IPS-NIHi11 (cell line): ENCODE measurements around the gene EPN2.

Source experiments
- DNase-seq: peaks from one replicate; pipeline ENCODE4 v3.0.0; 2012; ENCODE audit warnings: mixed read lengths, low spot score

EPN2 gene

DNA sequence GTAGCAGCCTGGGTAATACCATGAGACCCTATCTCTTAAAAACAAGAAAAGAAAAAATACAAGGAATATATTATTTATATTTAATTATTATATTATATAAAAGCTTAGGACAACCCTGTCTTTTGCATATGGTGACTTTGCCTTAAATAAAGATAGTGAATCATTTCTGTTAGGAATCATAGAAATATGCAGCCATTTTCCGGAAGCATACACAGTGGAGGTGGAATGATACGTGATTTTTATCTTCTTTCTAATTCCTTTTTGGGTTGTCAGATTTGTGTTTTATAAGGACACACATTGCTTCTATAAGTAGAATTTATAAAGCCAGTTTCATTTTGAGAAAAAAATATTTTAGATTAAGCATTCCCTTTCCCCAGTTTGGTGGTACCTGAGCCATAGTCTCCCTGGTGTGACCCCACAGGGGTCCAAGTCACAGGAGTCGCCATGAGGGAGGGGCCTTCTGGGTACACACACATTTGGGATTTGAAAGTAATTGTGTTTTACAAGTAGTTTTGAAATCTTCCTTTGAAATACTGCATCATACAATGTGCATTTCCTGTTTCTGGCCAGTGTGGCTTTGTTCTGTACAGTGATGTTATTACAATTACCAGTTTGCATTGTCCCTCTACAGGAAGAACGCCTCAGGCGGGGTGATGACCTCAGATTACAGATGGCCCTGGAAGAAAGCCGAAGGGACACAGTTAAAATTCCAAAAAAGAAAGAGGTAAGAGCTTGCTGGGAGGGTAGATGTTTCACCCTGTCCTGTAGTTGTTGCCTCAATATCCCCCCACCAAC lies 74.5 kb downstream of the EPN2 start:
- DNase-seq = no peak

DNA sequence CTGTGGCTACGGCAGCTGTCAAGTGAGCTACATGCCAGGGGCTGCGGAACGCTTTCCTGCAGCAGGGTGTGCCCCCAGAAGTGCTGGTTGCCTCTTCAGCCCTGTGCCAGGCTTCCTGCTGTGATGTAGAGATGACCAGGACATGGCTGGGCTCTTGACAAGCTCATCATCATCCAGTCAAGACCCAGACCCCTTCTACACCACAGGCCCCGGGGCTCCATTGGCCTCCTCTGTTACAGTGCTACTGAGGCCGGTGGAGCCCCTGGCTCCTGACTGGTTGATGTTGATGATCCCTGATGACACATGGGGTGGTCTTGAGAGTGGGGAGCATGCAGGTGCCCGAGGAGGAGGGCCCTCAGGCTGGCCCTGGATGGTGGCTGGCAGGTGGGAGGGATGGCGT lies 75.2 kb downstream of the EPN2 start:
- DNase-seq = no peak

DNA sequence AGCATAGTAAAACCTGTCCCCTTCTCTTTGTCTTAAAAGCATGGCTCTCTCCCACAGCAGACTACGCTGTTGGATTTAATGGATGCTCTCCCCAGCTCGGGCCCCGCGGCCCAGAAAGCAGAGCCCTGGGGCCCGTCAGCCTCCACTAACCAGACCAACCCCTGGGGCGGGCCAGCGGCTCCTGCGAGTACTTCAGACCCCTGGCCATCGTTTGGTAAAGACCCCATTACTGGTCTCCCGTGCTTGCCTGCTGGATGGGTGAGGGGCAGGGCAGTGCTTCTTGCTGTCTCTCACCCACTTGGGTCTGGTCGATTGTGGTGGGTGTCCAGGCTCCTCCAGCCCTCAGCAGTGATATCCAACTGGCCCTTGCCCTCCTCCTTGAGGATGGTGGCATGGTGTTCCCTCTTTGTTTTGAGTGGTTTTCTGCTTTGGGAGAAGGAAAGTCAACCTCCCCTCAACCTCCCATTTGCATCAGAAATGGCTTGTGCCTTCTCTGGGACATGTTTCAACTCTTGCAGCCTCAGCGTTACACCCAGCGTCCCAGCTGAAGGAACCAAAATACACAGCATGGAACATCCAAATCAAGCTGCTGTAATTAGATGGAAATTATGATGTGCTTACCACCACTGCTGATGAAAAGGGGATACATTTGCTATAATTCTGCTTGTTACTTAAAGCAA lies 76.0 kb downstream of the EPN2 start:
- DNase-seq = no peak

DNA sequence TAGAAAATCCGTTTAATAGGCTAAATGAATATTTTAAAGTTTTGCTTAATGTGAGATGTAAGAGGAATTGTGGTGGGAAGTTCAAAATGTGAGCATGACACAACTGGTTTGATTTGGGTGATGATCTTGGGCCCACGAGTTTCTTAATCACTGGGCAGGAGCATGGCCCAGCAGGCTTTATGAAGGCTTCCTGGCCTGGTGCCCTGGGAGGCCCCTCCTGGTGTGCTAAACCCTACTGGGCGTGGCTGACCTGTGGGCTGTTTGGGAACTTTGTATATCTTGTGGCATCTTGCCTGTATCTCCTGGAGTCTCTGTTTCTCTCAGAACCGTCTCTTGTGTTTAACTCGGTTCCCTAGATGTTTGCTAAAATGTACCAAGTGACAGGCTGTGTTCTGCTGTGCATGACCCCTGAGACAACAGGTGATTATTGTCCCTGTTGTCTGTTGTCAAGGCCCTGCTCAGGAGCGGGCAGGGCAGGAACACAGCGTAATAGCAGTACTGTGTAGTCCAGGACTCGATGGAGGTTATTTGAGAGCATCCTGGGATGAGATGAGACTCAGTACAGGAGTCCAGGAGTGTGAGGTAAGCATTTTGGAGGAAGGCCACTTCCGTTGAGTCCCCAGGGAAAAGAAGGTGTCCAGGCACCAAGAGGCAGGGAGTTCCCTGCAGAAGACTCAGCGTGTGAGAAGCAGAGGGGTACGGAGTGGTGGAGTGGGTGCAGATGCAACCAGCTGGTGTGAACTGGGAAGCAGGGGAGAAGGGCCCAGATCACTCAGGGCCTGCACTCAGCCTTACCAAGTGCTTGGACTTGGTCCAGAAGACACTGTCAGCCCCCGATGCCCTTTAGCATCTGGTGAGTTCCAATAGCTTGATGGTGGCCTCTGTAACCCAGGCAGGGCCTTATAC lies 76.8 kb downstream of the EPN2 start:
- DNase-seq = no peak

DNA sequence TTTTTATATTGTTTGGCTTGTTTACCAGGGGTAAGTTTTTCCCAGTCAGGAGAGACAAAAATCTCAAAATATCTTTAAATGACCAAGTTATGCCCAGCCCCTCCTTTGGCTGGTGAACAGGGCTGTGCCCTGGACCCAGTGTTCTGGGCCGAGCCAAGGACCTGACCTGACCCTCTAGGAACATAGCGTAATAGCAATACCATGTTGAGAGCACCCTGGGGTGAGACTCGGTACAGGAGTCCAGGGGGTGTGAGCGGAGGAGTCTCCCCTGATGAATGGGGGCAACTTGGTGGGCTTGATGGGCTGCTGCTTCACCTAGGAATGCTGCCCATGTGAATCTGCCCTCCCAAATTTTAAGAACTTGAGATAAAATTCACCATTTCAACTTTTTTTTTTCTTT lies 77.9 kb downstream of the EPN2 start:
- no peak for DNase-seq

DNA sequence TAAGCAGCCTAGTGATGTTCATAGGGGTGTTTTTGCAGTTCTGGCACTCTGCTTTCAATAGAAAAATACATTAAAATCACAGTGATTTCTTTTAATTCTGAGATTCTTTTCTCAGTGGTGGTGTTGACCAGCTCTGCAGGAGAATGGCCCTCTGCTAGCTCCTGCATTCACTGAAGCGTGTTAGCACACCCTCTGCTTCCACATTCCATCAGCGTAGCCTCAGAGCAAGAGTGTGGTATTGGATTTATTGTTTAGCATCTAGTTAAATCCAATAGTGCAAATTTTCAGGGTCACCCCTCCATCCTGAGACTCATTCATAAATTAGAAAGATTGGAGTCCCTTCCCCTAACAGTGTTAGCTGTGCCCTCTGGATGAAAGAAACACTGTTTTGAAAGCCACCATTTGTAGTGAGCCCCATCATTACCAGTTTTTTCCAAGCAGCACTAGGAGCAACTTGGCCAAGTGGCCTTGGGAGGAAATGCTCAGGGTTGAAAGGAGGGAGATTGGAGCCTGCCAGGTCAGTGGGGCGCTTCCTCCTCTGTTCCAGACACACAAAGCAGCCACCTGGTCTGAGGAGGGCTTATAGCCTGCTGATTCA lies 79.7 kb downstream of the EPN2 start:
- DNase-seq = no peak

DNA sequence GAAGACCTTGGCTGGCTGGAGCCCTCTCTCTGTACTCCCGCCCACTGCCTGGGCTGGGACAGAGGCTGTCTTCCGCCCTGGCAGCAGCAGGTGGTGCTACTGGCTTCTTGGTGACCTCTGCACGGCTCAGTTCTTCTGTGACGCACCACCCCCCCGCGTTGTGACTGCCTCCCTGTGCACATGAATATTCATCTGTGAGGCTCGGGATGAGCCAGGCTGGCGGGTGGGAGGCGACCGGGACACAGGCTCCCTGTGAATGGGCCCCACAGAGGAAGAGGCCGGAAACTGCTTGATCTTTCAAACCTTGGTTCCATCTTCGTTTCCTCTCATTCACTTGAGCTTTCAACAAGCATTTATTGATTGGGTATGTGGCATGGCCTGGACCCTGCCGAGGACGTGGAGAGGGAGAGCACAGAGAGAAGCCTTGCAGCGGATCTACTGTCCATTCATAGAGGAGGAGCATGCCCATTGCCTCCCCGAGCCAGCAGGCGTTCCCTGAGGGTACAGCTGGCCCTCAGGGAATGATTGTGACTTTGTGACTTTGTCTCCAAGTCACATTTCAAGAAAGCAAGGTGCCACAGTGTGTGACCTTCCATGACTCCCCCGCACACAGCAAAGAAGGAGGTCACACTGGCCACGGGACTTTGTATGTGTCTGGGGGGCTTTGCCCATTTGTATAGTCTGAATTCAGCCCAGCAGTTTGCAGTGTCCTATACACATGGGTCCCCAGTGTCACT lies 80.4 kb downstream of the EPN2 start:
- peak; percentile 88 for DNase-seq

DNA sequence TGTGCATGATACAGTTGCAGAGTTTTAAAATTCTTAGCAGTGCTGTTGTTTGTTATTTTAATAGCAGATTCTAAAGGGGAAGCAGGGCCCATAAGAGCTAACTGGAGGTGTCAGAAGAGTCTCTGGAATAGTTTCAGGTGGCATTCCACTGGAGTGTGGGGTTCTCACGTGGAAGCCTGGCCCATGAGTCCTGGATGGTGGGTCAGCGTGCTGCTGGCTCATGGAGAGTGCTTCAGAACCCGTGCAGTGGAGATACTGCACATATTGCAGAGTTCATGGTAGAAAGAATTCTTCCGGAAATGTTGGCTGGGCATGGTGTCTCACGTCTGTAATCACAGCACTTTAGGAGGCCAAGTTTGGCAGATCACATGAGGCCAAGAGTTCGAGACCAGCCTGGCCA lies 81.4 kb downstream of the EPN2 start:
- DNase-seq = no peak

DNA sequence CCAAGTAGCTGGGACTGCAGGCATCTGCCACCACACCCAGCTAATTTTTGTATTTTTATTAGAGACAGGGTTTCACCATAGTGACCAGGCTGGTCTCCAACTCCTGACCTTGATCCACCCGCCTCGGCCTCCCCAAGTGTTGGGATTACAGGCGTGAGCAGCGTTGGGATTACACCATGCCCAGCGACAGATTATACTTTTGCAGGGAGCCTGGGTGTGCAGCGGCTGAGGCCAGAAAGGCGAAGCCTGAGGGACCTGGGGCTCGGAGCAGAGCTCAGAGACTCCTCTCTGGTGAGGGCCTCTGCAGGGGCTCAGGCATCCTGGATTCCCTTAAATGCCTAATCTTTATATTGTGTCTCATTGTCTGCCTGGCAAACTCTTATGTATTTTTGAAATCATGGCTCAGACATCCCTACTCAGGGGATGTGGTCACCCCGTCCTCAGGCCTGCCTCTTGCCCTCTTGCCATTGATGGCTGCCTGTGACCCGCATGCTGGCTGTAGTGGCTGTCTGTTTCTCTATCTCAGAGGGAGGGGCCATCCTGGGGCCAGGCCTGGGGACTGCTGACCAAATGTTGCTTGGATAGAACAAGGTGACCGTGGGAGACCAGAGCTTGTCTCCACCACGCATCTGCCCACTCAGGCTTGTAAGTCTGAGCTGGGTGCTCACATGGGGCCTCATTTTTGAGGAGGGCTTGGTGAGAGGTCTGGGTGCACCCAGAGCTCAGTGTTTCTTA lies 82.8 kb downstream of the EPN2 start:
- DNase-seq = no peak

DNA sequence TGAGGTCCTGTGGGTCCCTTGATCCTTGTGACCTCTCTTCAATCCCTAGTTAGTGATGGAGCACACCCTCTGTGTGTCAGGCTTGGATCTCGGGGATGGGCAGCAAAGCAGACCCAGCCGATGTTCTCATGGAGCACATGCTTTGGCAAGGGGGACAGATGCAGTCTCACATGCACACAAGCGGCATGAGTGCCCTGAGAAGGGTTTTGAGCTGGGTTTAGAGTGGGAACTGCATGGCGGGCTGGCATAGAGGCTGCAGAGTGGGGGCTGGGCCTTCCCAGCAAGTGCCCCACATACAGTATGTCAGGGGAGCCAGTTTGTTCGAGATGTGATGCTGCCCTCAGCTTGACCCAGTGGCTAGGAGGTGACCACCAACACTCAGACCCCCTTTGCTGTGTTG lies 83.7 kb downstream of the EPN2 start:
- DNase-seq = no peak

DNA sequence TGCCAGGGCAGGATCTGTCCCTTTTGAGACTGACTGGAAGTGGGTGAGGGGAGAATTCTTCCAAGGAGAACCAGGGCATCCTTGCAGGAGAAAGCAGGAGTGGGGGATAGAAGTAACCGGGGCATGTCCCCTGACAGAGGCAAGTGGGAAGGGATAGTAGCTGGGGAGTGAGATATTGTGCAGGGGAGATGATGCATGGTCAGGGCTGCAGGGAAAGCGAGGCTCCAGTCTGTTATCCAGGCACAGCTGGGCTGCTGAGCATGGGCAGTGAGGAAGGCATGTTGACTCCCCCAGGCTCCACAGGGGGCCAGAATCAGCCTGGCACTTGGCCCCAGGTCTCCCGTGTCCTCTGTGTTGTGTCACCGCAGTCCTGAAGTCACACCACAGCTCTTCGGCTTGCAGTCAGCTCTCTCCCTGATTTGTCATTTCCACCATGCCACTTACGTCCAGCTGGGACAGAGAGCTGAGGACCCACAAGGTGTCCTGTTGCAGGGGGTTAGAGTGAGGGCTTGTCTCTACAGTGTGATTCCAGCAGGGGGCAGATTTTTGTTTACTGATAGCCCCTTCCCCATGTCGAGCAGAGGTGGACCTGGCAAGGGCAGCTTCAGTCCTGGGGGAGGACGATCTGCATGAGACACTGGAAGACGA lies 84.4 kb downstream of the EPN2 start:
- no peak for DNase-seq

DNA sequence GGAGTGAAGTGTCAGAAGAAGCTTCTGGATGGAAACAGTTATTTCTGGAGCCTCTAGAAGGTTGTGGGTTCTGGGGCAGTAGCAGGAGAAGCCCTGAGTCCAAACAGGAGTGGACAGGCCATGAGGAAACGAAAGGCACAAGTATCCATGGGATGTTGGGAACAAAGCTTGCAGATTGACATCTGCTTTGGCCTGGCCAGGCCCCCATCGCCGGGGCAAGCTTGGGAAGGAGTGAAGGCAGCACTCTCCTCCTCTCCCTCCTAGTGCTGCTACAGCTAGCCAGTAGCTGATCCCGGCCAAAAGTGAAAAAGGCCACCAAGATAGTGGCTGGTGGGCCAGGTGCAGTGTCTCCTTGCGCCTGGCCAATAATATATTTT lies 85.0 kb downstream of the EPN2 start:
- DNase-seq = no peak

DNA sequence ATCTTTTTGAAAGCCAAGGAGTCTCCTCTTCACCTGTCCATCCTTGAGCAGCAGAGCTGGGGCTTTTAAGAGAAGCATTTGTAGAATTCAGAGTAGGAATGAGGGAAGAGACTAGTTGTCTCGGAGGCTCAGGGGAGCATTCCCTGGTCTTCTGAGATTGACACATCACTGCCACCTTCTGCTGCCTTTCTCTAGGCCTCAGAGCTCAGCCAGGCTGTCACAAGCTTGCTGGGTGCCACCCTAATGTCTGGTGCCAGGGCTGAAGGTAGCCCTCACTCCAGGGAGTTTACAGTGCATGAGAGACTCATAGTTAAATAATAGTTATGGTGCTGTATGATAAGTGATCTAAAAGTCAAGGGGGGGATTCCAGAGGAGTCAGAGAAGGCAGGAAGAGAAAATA lies 85.7 kb downstream of the EPN2 start:
- DNase-seq = no peak

DNA sequence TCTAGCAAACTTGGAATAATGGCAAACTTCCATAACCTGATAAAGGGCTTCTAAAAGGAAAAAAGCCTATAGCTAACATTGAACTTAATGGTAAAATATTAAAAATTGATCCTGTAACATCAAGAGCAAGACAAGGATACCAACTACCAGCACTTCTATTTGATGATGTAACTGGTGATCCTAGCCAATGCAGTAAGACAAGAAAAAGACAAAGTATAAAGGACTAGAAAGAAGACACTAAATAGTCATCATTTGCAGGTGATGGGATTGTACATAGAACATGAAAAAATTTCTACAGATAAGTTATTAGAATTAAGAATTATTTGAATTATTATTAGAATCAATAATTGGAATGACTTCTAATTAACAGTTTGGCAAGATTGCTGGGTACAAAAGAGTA lies 88.4 kb downstream of the EPN2 start:
- no peak for DNase-seq

DNA sequence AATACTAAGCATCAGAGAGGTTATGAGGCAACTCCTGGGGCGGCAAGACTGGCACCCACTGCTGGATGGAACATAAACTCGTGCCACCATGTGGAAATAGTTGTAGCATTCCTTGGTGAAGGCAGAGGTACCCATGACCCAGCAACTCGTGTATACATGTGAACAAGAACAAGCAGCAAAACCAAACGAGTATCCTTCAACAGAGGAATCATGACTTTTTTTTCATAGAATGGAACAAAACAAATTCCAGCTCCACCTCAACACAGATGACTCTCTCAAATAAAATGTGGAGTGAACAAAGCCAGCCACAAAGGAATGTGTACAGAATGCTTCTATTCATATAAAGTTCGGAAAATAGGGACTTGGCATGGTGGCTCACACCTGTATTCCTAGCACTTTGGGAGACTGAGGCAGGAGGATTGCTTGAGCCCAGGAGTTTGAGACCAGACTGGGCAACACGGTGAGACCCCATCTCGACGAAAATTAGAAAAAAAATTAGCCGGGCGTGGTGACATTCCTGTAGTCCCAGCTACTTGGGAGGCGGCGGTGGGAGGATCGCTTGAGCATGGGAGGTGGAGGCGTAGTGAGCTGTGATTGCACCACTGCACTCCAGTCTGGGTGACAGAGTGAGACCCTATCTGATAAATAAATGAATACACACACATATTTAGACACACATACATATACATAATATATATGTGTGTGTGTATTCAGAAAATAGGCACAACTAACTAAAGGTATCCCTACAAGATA lies 90.0 kb downstream of the EPN2 start:
- DNase-seq = no peak

DNA sequence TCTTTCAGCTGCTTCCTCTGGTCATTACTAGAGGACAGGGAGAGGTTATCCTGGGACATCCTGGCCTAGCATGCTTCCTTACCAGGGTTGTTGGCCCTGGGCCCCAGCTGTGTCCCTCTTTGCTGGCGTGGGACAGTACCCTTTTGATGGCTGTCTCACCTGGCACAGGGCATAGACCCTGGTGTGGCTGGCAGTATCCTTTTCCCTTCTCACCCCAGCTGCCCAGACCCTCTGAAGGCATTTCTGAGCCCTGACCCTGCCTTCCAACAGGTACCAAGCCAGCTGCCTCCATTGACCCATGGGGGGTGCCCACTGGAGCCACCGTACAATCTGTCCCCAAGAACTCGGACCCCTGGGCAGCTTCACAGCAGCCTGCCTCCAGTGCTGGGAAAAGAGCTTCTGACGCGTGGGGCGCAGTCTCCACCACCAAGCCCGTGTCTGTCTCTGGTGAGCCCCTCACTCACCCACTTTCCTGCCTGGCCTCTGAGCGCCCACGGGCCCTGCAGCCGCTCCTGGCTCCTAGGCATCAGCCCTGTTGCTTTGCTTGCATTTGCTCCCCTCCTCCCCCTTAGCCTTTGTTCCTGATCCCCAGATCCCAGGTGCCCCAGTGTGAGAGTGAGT lies 91.4 kb downstream of the EPN2 start:
- DNase-seq = no peak

DNA sequence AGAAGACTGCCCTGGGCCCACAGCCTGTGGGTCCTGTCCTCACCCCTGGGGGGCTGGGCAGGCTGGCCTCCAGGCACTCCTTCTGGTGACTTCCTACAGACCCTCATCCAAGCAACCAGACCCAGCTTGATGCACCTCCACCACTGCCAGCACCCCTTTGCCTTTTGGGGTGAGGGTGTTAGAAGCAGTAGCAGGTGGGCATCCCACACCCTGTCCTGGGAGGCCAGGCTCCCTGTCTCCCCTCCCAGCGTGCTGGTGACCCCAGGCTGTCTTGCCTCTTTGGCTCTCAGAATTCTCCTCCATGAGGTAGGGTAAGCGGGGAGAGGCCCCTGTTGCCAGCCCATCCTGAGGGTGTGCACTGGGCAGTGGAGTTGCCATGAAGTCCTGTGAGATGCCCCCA lies 92.0 kb downstream of the EPN2 start:
- DNase-seq = no peak

DNA sequence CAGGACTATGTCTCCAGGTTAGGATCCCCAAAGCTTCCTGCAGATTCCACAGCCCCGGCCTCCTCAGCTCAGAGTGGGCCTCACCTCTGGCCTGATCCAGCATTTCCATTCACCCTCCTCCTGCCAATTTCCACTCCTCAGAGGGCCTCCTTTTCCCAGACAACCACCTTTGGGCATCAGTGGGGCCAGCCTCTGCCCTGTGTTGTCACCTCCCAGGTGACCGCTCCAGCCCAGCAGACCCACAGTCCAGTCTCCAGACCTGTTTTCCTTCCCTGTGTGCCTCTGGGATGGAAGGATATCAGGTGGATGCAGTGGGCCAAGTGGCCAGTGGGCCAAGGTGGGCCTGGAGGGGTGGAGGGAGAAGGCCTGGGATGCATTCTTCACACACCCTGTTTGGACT lies 92.7 kb downstream of the EPN2 start:
- no peak for DNase-seq

DNA sequence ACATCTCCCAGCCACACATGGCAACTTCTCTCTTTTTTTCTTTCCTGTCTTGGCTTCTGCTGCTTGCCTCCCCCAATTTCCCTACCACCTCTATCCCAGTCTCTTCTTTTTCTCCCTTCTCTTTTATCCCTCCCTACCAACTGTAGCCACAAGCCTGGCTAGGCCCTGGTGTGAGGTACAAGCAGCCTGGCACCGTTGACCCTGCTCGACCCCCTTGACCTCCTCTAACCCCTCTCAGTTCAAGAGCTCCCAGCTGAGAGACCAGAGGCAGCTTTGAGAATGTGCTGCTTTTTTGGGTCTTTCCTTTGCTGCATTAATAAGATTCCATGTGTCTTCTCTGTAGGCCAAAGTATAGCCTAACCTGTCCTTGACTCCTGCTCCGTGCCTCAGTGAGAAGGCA lies 93.1 kb downstream of the EPN2 start:
- DNase-seq = no peak
